Fibroblast of skin of abdomen (primary cell): ENCODE results near the gene ZNF345.

ENCODE experiments used
- DNase-seq: peaks from one replicate; pipeline ENCODE4 v3.0.0-alpha.2; 2013

The ZNF345 gene

GRCh38 chr19:36918090-36918489 is 67.4 kb downstream of the ZNF345 start:
- no peak for DNase-seq
